NCI-H1694 treated with DMSO at 0.1 percent for 48 hours (cell line): ENCODE measurements around the gene SMAD7.

Source experiments
- DNase-seq: peaks from one replicate; lab custom pipeline; 2025; lab: John Stamatoyannopoulos, UW

Gene SMAD7

DNA sequence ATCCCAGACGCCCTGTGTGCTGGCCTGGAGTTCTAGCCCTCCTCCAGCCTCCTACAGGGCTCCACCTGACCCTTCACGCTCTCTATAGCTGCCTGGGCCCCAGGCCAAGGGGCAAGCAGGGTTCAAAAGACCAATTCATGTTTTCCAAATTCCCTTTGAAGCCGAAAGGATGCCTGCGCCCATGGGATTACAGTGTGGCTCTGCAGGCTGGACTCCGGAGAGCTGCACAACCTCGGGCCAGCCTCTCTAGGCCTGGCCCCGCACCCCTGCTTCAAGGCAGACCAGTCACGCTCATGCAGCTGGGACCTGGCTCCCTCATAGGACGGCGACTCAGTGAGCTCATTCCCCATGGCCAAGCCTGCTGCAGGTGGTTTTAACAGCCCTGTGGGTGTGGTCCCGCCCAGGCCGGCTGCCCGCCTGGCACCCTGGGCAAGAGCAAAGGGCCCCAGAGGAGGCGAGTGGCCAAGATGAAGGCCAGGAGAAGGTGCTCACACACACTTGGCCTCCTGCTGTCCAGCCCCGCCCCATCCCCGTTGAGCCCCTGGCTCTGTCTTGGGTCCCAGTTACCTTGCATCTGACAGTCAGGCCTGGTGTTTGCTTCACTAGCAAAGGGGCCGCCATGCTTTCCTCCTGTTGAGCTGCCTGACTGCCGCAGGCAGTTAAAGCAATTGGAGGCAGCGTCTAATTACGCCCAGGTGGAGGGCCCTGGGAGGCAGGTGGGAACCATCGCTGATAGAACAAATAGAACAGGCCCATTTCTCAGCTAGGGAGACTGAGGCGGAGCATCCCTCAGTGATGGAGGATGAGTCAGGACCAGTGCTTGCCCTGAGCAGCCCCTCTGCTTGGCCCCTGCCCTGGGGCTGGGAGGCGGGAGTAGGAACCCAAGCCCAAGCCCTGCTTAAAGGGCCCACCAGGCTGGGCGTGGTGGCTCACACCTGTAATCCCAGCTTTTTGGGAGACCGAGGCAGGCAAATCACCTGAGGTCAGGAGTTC lies 56.9 kb downstream of the SMAD7 start:
- DNase-seq, result no peak

DNA sequence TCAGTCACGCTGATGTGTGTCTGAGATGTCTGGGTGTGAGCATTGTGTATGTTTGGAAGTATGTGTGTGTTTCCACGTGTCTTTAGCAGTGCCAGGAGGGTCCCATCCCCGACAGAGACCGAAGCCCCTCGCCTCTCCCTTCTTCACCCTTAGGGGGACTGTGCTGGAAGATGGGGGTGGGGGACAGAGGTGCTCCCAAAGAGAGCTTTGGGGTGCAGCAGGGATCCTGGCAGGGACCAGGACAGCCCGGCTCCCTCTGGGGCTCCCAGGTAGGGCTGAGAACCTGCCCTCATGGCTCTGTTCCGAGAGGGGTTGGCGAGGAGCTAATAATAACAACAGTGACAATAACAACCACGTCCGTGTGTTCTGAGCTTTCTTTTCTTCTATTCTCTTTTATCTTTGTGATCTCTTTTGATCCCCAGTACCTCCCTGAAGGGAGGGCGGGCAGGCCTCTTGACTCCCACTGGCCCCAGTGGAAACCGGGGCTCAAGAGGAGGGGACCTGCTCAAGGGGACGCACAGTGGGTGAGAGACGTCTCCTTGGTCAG lies 57.6 kb downstream of the SMAD7 start:
- no peak for DNase-seq

- DNase-seq, result peak; percentile 11
Observed at GRCh38 chr18:48892146-48892855, 58.5 kb downstream of the SMAD7 start.

GRCh38 chr18:48891721-48892120 lies 59.0 kb downstream of the SMAD7 start:
- DNase-seq, result no peak

GRCh38 chr18:48889981-48890762 lies 60.6 kb downstream of the SMAD7 start:
- no peak for DNase-seq

DNA sequence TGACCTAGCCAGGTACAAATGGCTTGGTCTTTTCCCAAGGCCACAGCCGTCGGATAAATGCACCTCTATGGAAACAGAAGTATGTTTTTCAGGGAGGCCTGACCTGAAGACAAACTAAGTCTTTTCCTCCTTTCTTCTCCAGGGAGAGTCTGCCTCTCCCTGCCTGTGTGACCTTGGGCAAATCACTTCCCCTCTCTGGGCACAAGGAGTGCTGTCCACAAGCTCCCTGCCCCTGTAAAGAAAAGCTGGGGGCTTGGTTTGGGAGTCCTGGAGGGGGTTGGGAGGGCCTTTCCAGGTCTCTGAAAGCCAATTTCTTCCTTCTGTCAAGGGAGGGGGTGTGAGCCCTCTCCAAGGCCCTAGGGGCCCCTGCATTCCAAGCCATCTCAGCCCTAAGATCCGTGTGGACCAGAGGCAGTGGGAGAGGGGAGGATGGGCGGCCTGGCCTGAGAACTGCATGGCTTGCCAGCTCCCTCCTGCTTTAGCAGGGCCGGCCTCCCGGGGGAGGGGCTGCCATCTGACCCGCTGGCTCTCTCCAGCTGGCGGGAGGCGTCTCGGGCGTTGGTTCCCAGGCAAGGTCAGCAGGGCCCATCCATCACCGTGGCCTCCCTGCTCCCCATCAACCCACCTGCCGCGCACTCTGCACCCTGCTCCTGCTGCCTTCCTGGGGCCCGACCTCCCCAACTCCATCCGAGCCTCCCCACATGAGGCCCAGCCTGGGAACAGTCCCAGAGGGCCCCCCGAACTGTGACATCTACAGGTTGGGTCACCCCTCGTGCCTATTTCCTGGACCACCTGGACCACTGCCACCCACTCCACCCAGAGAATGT lies 61.4 kb downstream of the SMAD7 start:
- no peak for DNase-seq

DNA sequence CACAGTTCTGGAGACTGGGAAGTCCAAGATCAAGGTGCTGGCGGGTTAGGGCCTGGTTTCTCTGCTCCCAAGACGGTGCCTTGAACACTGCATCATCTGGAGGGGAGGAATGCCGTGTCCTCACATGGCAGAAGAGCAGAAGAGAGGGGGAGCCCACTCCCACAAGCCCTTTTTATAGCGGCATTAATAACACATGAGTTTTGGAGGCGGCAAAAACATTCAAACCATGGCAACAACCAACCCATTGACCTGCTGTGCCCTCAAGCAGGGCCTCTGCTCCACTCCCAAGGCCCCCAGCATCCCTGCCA lies 62.0 kb downstream of the SMAD7 start:
- DNase-seq, result no peak

GRCh38 chr18:48887905-48888772 lies 62.6 kb downstream of the SMAD7 start:
- no peak for DNase-seq

DNA sequence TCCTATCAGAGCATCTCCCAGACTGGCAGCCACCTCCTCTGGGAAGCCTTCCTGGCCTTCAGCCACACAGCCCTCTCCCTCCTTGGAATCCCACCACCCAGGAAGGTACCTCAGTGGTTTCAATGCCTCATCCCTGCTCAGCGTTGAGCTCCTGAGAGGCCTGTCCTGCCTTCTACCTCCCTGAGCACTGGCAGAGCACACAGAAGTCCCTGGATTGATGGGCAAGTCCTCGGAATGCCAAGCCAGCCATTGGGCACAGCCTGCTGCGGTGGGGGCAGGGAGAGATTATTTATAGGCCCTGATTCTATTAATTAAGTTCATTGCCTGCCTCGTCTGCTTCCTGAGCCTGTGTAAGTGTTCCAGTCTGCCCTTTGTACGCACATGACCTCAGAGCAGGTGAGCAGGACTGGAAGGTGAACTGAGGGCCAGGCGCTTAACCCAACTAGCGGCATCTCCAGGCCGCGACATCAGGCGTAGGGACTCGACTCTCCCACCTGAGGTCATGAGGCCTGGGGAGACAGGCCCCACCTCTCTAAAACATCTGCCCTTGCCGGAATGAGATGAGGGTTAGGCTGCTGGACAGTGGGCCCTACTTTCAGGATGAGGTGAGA lies 63.4 kb downstream of the SMAD7 start:
- DNase-seq, result no peak

DNA sequence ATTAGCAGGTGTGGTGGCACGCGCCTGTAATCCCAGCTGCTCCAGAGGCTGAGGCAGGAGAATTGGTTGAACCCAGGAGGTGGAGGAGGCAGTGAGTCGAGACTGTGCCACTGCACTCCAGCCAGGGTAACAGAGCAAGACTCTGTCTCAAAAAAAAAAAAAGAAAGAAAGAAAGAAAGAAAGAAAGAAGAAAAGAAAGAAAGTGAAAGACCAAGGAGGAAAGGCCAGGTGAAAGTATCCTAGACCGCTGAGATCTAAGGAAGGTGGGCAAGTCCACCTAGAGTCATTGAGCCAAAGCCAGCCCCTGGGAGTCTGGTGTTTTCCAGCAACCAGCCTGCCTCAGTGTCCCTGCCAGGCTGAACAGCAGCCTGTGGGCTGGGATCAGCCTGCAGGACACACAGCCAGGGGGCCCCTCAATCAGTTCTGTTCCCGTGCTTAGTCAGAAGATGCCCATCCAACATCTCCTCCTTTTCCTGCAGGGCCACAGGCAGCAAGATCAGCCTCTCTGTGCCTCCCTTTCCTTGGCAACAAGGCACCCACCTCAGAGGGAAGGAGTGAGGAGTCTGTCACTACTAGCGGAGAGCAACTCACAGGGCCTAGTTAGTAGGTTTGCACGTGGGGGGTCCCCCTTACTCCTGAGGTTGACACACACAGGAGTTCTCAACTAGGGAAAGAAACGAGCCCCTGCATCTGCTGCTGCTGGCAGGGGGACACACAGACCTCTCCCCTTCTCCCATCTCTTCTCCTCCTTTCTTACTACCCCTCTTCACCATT lies 64.1 kb downstream of the SMAD7 start:
- DNase-seq, result no peak

GRCh38 chr18:48885924-48886400 lies 64.8 kb downstream of the SMAD7 start:
- no peak for DNase-seq

- DNase-seq, result no peak
Observed at GRCh38 chr18:48885266-48885923, 65.4 kb downstream of the SMAD7 start.

- no peak for DNase-seq
Observed at GRCh38 chr18:48884771-48885170, 66.0 kb downstream of the SMAD7 start.

- DNase-seq, result no peak
Observed at GRCh38 chr18:48884306-48884705, 66.5 kb downstream of the SMAD7 start.

- DNase-seq, result no peak
Observed at GRCh38 chr18:48882379-48882778, 68.4 kb downstream of the SMAD7 start.

DNA sequence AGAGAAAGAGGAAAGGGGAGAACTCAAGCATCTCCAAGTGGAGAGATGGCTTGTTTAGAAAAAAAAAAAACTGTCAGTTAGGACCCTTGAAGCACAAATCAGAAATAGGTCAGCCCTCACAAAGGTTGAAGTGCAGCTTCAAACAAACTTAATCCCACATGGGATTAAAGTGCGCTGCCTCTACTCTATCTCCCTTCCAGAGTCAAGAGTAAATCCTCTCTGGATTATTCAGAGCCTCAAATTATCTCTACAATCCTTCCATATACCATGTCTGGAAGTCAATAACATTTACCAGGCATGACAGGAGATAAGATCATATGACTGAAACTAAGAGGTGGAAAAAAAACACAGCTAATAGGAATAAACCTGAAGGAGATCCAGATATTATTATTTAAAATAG lies 69.8 kb downstream of the SMAD7 start:
- no peak for DNase-seq

GRCh38 chr18:48879008-48879431 lies 71.7 kb downstream of the SMAD7 start:
- DNase-seq, result no peak

DNA sequence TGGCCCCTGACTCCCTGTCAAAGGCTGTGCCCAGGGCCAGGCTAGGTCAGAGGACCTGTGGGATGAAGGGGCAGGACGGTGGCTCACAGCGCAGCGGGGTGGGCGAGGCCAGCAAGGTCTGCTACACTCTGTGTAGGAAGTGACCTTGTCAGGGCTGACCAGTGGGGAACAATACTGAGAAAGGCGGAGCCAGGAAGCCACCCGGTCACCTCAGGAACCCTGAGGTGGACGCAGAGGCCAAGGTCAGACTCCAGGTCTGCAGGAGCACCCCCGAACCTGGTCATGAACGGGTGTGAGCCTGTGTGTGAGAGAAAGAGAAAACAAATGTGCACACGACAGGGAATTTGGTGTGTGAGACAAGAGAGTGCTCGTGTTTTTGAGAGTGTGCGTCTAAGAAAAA lies 72.3 kb downstream of the SMAD7 start:
- DNase-seq, result no peak
